Heart left ventricle (tissue), 13 donors: ENCODE results near the gene PKN2.

ENCODE experiments used
- CTCF ChIP-seq, 12 donors: fragments of 200-600 bp; sonication (generic) in 4 of 12; IDR thresholded peaks; one replicate each; pipeline versions ENCODE4 v1.5.0 to v1.8.0; 2018 to 2022; ENCODE audit warnings: antibody characterized with exemption in 12 of 12, mild to moderate bottlenecking in 5 of 12
- POLR2A ChIP-seq, 2 donors: fragments of 450-650 bp; IDR thresholded peaks; one replicate each; pipeline ENCODE4 v1.6.1; 2017; ENCODE audit warnings: antibody characterized with exemption in 2 of 2, mild to moderate bottlenecking in 2 of 2, moderate library complexity in 2 of 2
- donor health status: ischemic (EF 13 %, LVEDD 7.1; RV severe dilation, severe dysfunction).
- donor health status: DM: no; HTN: yes; CAD: no.
- donor health status: DM: no; HTN: no; CAD: no.
- donor health status: ischemic (EF 25% LVEDD 6.9; RV normal size, moderate dysfunction).
- donor health status: ischemic (EF 25% LVEDD 5.7; RV mildly dilated, moderate dysfunction).
- donor health status: ischemic (EF 35%, LVEDD 5.7; RV mildly dilated, moderate dysfunction).
- donor health status: nonischemic (EF 11% LVEDD 7.7; RV severe dilation, severe dysfunction).
- donor health status: DM: yes; HTN: yes; CAD: no.
- donor health status: PGD.
- donor health status: ischemic (EF 29% LVEDD 5.4; RV normal size, mild dysfunction).
- donor health status: nonischemic (EF 23%, LVEDD 6.1; RV moderate dilation, normal function).

- no peak for TF ChIP-seq CTCF (IDR thresholded peaks at IDR 0.05)
- TF ChIP-seq POLR2A (IDR thresholded peaks at IDR 0.05), result no peak
Observed at GRCh38 chr1:88700425-88701013, 16.4 kb downstream of the PKN2 start.
